Lower leg skin (tissue), 3 donors: Measurements from ENCODE around the gene CARS1.

Source experiments
- CTCF ChIP-seq, 3 donors: fragments of 450-650 bp; IDR thresholded peaks; one replicate each; pipeline ENCODE4 v1.5.1; 2016; ENCODE audit warnings: antibody characterized with exemption in 3 of 3, mild to moderate bottlenecking in 3 of 3, moderate library complexity in 2 of 3
- POLR2A ChIP-seq, 2 donors: fragments of 450-650 bp; IDR thresholded peaks; one replicate each; pipeline ENCODE4 v1.6.1; 2016 to 2017; ENCODE audit warnings: antibody characterized with exemption in 2 of 2, mild to moderate bottlenecking in 1 of 2, moderate library complexity in 1 of 2

- TF ChIP-seq CTCF (IDR thresholded peaks at IDR 0.05): no peak
- no peak for TF ChIP-seq POLR2A (IDR thresholded peaks at IDR 0.05)
These were observed 32.2 kb upstream of the CARS1 start for GRCh38 chr11:3089236-3090061.
